Measurements from ENCODE around the gene CRTAC1.

CRTAC1 gene

GRCh38 chr10:97876402-97876801 lies 154.0 kb downstream of the CRTAC1 start:
- TF ChIP-seq CTCF (IDR thresholded peaks at IDR 0.05) = no peak

- TF ChIP-seq CTCF (IDR thresholded peaks at IDR 0.05) = no peak
Measured at GRCh38 chr10:97875391-97875790, 155.0 kb downstream of the CRTAC1 start.

GRCh38 chr10:97874332-97874731 lies 156.1 kb downstream of the CRTAC1 start:
- no peak for TF ChIP-seq CTCF (IDR thresholded peaks at IDR 0.05)

GRCh38 chr10:97873569-97873968 lies 156.9 kb downstream of the CRTAC1 start:
- TF ChIP-seq CTCF (IDR thresholded peaks at IDR 0.05) = no peak

DNA sequence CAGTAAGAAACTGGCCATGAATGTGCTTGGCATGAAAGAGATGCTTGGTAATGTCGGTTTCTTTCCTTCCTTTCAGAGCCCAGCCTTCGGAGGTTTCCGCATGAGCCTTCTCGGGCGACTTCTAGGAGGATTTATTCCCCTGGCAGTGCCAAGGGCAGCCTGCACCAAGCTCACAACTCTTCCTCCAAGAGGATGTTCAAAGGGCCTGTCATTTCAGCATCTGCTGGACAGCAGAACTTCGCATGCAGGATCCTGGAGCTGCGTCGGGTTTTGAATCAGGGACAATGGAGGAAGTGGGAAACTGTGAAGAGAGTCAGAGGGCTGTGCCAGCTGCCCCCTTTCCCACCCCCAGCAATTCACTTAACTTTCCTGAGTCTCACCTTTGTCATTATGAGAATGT lies 159.4 kb downstream of the CRTAC1 start:
- no peak for TF ChIP-seq CTCF (IDR thresholded peaks at IDR 0.05)

DNA sequence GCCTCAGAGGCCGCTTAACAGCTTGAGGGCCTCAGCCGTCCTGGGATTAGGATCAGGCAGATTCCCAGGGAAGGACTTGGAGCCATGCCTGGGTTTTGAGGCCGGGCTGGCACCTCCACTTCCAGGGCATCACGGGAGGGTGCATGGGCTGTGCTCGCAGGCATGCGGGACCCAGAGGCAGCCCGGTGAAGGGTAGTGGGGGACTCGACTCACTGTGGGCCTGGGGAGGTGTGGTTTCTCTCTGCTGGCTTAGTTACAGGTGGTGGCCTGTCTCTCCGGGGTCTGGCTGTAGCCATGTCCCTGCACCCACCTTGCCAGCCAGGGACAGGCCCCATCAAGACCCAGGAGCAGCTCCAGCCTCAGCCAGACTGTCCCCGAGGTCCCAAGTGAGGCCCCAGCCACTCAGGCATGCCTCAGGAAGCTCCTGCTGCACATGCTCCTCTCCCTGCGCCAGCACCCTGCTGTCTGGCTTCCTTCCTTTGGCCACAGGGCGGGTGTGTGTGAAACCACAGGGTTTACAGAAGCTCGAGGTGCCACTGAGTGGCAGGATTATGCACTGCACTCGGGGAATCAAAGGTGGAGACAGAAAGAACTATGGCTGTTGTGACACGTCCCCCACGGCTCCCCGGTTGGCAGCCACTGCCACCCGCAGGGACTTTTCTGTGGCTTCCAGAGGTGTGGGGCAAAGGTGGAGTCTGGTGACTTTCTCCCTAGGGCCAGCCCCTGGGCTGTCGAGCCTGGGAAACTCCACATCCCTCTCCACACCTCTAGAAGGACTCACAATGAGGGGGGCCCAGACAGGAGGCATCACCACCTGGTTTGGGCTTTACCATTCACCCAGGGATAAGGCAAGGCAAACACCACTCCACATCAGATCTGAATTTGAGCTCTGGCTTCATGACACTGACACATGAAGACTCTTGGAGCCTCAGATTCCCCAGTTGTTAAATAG lies 161.1 kb downstream of the CRTAC1 start:
- peak; percentile 85 for TF ChIP-seq CTCF (IDR thresholded peaks at IDR 0.05)

- no peak for TF ChIP-seq CTCF (IDR thresholded peaks at IDR 0.05)
Measured at GRCh38 chr10:97868134-97868685, 162.2 kb downstream of the CRTAC1 start.

All from LNCAP (cell line).